Measurements from ENCODE around the gene NSMCE1. TPM values are rescaled to one million over a fixed set of nuclear protein-coding genes. Genes with fewer than 3 reads are reported as not detected.

The NSMCE1 gene
- total and polyA plus RNA-seq, 4 donors, result 50.4 to 76.9 (median 66.8) TPM

- Histone ChIP-seq H3K27ac (ENCODE audit: low read depth, low read length) (no peak overlapping the region), H3K4me3 (ENCODE audit: low read depth, low read length) (no peak overlapping the region), H3K9me3 (ENCODE audit: control insufficient read depth, insufficient read depth, low read length) (peaks cover 3% of the 10 kb centered on the region), H3K4me1 (ENCODE audit: control insufficient read depth, insufficient read depth, low read length) (peaks cover 9% of the 10 kb centered on the region), H3K27me3 (ENCODE audit: control insufficient read depth, insufficient read depth, low read length) (peaks cover 40% of the 10 kb centered on the region), H3K36me3 (ENCODE audit: control insufficient read depth, insufficient read depth, low read length) (no peaks in the 10 kb centered on the region)
- no peak for DNase-seq (ENCODE audit: low read depth in 4 of 6, low spot score in 6 of 6)
- WGBS (ENCODE audit: insufficient coverage), result 73% methylated on average over 9 of the region's 11 CpGs
Measured at GRCh38 chr16:27312580-27313421, 44.2 kb upstream of the NSMCE1 start.

DNA sequence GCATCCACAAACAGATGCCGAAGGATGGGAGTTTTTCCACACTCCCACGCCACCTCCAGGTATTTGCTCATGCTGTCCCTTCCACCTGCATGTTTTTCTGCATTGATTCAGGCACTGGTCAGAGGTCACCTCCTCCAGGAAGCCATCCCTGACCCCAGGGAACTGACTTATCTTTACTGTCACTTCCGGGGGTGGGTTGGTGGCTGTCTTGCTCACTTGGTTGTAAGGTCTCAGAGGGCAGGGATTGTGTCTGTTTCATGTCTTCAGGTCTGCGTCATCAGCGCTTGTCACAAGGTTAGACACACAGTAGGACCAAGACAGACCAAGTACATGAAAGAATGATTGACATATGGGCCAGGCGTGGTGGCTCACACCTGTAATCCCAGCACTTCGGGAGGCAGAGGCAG, 43.3 kb upstream of the NSMCE1 start:
- H3K4me3 ChIP-seq (ENCODE audit: low read depth, low read length), result no peak overlapping the region
- peaks cover 40% of the 10 kb centered on the region for H3K27me3 ChIP-seq (ENCODE audit: control insufficient read depth, insufficient read depth, low read length)
- no peak for DNase-seq (ENCODE audit: low read depth in 4 of 6, low spot score in 6 of 6)

GRCh38 chr16:27311448-27311830, 42.9 kb upstream of the NSMCE1 start:
- WGBS (ENCODE audit: insufficient coverage), result 53% methylated on average over 6 of the region's 8 CpGs
- no peak overlapping the region for H3K27ac ChIP-seq (ENCODE audit: low read depth, low read length)
- H3K4me1 ChIP-seq (ENCODE audit: control insufficient read depth, insufficient read depth, low read length), result peaks cover 9% of the 10 kb centered on the region
- H3K4me3 ChIP-seq (ENCODE audit: low read depth, low read length), result no peak overlapping the region
- H3K36me3 ChIP-seq (ENCODE audit: control insufficient read depth, insufficient read depth, low read length), result no peaks in the 10 kb centered on the region
- DNase-seq (ENCODE audit: low read depth in 4 of 6, low spot score in 6 of 6), result no peak
- peaks cover 4% of the 10 kb centered on the region for H3K9me3 ChIP-seq (ENCODE audit: control insufficient read depth, insufficient read depth, low read length)
- peaks cover 40% of the 10 kb centered on the region for H3K27me3 ChIP-seq (ENCODE audit: control insufficient read depth, insufficient read depth, low read length)

More for the DNA sequence above, 43.3 kb upstream of the NSMCE1 start:
- H3K27ac ChIP-seq (ENCODE audit: low read depth, low read length), result no peak overlapping the region
- peaks cover 9% of the 10 kb centered on the region for H3K4me1 ChIP-seq (ENCODE audit: control insufficient read depth, insufficient read depth, low read length)
- 88% methylated on average over 5 of the region's 7 CpGs for WGBS (ENCODE audit: insufficient coverage)
- H3K9me3 ChIP-seq (ENCODE audit: control insufficient read depth, insufficient read depth, low read length), result peaks cover 4% of the 10 kb centered on the region
- no peaks in the 10 kb centered on the region for H3K36me3 ChIP-seq (ENCODE audit: control insufficient read depth, insufficient read depth, low read length)

GRCh38 chr16:27310576-27311447, 42.2 kb upstream of the NSMCE1 start:
- H3K27me3 ChIP-seq (ENCODE audit: control insufficient read depth, insufficient read depth, low read length), result peaks cover 39% of the 10 kb centered on the region
- no peak overlapping the region for H3K4me3 ChIP-seq (ENCODE audit: low read depth, low read length)
- no peak overlapping the region for H3K27ac ChIP-seq (ENCODE audit: low read depth, low read length)
- no peak for DNase-seq (ENCODE audit: low read depth in 4 of 6, low spot score in 6 of 6)
- peaks cover 9% of the 10 kb centered on the region for H3K4me1 ChIP-seq (ENCODE audit: control insufficient read depth, insufficient read depth, low read length)
- H3K36me3 ChIP-seq (ENCODE audit: control insufficient read depth, insufficient read depth, low read length), result no peaks in the 10 kb centered on the region
- H3K9me3 ChIP-seq (ENCODE audit: control insufficient read depth, insufficient read depth, low read length), result peaks cover 4% of the 10 kb centered on the region
- WGBS (ENCODE audit: insufficient coverage), result 81% methylated on average over 10 of the region's 16 CpGs

DNA sequence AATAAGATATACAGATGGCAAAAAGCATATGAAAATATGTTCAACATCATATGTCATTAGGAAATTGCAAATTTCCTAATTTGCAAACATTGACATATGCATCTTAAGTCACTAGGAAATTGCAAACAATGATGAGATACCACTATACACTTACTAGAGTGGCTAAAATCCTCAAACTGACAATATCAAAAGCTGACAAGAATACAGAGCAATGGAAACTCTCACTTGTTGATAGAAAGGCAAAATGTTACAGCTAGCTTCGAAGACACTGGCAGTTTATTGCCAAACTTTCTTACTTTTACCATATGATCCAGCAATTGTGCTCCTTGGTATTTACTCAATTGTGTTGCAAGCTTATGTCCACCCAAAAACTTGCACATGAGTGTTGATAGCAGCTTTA, 40.2 kb upstream of the NSMCE1 start:
- peaks cover 4% of the 10 kb centered on the region for H3K9me3 ChIP-seq (ENCODE audit: control insufficient read depth, insufficient read depth, low read length)
- no peak for DNase-seq (ENCODE audit: low read depth in 4 of 6, low spot score in 6 of 6)
- no peak overlapping the region for H3K4me3 ChIP-seq (ENCODE audit: low read depth, low read length)
- no peak overlapping the region for H3K27ac ChIP-seq (ENCODE audit: low read depth, low read length)
- no CpG with 5 or more reads among the region's 1 CpG for WGBS (ENCODE audit: insufficient coverage)
- H3K27me3 ChIP-seq (ENCODE audit: control insufficient read depth, insufficient read depth, low read length), result peaks cover 22% of the 10 kb centered on the region
- no peaks in the 10 kb centered on the region for H3K36me3 ChIP-seq (ENCODE audit: control insufficient read depth, insufficient read depth, low read length)
- peaks cover 3% of the 10 kb centered on the region for H3K4me1 ChIP-seq (ENCODE audit: control insufficient read depth, insufficient read depth, low read length)

DNA sequence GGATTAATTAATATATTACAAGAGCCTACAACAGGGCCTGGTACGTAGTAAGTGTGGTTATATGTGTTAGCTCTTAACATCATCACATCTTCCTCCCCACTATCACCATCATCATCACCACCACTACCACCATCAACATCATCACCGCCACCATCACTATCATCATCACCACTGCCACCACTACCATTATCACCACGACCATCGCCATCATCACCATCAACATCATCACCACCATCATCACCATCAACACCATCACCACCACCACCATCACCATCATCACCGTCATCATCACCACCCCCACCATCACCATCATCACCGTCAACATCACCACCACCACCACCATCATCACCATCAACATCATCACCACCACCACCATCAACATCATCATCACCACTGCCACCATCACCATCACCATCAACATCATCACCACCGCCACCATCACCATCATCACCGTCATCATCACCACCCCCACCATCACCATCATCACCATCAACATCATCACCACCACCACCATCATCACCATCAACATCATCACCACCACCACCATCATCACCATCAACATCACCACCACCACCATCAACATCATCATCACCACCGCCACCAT, 37.4 kb upstream of the NSMCE1 start:
- no peak for DNase-seq (ENCODE audit: low read depth in 4 of 6, low spot score in 6 of 6)
- Histone ChIP-seq H3K27me3 (ENCODE audit: control insufficient read depth, insufficient read depth, low read length) (no peaks in the 10 kb centered on the region), H3K27ac (ENCODE audit: low read depth, low read length) (no peak overlapping the region), H3K36me3 (ENCODE audit: control insufficient read depth, insufficient read depth, low read length) (no peaks in the 10 kb centered on the region), H3K9me3 (ENCODE audit: control insufficient read depth, insufficient read depth, low read length) (peaks cover 4% of the 10 kb centered on the region), H3K4me3 (ENCODE audit: low read depth, low read length) (no peak overlapping the region), H3K4me1 (ENCODE audit: control insufficient read depth, insufficient read depth, low read length) (no peaks in the 10 kb centered on the region)
- 97% methylated on average over 7 of the region's 9 CpGs for WGBS (ENCODE audit: insufficient coverage)

DNA sequence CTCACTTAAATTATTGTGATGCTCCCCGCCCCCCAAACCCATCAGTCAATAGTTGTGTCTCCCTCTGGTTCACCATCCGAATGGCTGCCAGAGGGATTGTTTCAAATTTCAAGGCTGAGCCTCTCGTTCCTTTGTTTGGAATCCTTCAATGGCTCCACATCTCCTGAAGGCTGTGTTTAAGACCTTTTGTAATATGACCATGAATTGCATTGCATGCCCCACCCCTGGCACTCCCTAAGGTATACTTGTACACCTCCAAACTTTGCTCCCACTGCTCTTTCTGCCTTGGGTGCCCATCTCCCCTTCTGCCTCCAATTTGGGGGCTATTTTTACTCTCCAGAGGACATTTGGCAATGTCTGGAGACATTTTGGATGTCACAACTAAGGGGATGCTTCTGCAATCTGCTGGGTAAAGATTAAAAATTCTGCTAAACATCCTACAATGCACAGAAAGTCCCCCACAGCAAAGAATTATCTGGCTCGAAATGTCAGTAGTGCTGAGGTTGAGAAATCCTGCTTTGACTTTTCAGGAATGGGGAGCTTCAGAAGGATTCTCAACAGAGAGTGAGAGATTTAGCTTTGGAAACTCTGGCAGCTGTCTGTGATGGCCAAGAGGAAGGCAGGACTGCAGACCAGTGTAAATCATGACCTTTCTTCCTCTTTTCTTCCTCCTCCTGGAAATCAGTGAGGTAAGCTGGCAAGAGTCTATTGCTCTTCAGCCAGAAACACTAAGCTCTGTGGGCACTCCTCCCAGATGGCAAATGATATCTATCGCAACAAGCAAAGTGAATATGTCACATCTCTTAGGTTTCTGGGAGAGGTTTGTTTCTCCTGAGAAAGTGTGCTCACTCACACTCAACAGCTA, 36.5 kb upstream of the NSMCE1 start:
- Histone ChIP-seq H3K27me3 (ENCODE audit: control insufficient read depth, insufficient read depth, low read length) (no peaks in the 10 kb centered on the region), H3K4me1 (ENCODE audit: control insufficient read depth, insufficient read depth, low read length) (no peaks in the 10 kb centered on the region), H3K9me3 (ENCODE audit: control insufficient read depth, insufficient read depth, low read length) (peaks cover 4% of the 10 kb centered on the region), H3K36me3 (ENCODE audit: control insufficient read depth, insufficient read depth, low read length) (no peaks in the 10 kb centered on the region), H3K4me3 (ENCODE audit: low read depth, low read length) (no peak overlapping the region), H3K27ac (ENCODE audit: low read depth, low read length) (no peak overlapping the region)
- peak in 1 of 6 donors; percentile 54 for DNase-seq (ENCODE audit: low read depth in 4 of 6, low spot score in 6 of 6)
- WGBS (ENCODE audit: insufficient coverage), result 47% methylated on average over 3 of the region's 5 CpGs

GRCh38 chr16:27304102-27304501, 35.5 kb upstream of the NSMCE1 start:
- 57% methylated on average over 1 of the region's 2 CpGs for WGBS (ENCODE audit: insufficient coverage)
- no peaks in the 10 kb centered on the region for H3K36me3 ChIP-seq (ENCODE audit: control insufficient read depth, insufficient read depth, low read length)
- H3K4me3 ChIP-seq (ENCODE audit: low read depth, low read length), result no peak overlapping the region
- no peaks in the 10 kb centered on the region for H3K4me1 ChIP-seq (ENCODE audit: control insufficient read depth, insufficient read depth, low read length)
- no peak overlapping the region for H3K27ac ChIP-seq (ENCODE audit: low read depth, low read length)
- peaks cover 4% of the 10 kb centered on the region for H3K9me3 ChIP-seq (ENCODE audit: control insufficient read depth, insufficient read depth, low read length)
- H3K27me3 ChIP-seq (ENCODE audit: control insufficient read depth, insufficient read depth, low read length), result no peaks in the 10 kb centered on the region
- no peak for DNase-seq (ENCODE audit: low read depth in 4 of 6, low spot score in 6 of 6)
